ENCODE data around the gene GGNBP2.
A peak's percentile ranks its signal among the peaks of the same experiment; 100 is the strongest.

The GGNBP2 gene

GRCh38 chr17:36553459-36553858, 8.7 kb downstream of the GGNBP2 start:
- no peak for DNase-seq (ENCODE audit: low read depth, low spot score)

DNA sequence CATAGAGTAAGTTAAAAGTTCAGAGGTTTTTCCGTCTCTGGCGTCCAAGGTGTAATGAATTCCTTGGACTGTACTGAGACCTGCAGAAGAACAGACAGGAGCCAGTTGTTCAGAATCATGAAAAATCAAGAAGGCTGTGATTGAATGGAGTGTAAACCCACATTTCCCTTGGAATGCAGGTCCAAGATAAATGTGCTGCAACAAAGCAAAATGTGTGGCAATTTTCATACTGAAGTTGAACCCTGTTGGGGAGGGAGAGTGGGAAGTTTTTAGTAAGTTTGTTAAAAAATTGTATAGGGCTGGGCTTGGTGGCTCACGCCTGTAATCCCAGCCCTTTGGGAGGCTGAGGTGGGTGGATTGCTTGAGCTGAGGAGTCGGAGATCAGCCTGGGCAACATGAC, 21.4 kb downstream of the GGNBP2 start:
- no peak for DNase-seq (ENCODE audit: low read depth, low spot score)

DNA sequence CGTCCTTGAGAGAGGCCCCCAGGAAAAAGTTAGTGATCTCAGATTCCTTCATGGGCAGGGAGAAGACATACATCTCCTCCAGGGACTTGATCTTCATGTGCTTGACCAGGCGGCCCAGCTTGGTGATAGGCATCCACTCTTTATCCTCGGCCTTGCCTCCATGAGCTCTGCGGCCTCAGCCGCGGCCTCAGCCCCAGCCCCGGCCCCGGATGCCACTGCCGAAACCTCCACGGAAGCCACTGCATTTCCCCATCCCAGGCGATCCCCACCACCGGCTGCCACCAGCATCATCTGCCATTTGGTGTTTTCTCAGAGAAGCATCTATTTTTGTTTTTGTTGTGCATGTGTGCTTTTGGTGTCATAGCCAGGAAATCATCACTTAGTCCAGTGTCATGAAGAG, 30.3 kb downstream of the GGNBP2 start:
- no peak for DNase-seq (ENCODE audit: low read depth, low spot score)

DNA sequence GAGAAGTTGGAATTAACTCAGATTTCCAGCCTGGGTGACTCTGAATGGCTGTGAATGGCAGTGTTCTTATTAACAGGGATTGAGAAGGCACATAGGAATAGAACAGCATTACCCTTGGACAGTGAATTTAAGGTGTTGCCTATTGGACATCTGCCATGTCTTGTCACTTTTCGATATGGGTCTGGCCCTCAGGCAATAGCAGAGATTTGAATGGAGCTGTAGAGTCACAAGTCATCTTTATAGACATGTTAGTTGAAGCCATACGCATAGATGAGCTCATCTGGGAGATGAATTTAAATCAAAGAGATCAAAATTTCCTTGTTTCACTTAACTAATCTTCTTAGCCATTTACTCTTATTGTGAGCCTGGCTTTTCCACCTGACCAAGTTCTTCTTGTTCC, 32.1 kb downstream of the GGNBP2 start:
- no peak for DNase-seq (ENCODE audit: low read depth, low spot score)

GRCh38 chr17:36578671-36579070, 34.0 kb downstream of the GGNBP2 start:
- no peak for DNase-seq (ENCODE audit: low read depth, low spot score)

- no peak for DNase-seq (ENCODE audit: low read depth, low spot score)
Measured at GRCh38 chr17:36583787-36584186, 39.1 kb downstream of the GGNBP2 start.

GRCh38 chr17:36586138-36586537, 41.4 kb downstream of the GGNBP2 start:
- DNase-seq (ENCODE audit: low read depth, low spot score), result no peak

- no peak for DNase-seq (ENCODE audit: low read depth, low spot score)
Measured at GRCh38 chr17:36590082-36590481, 45.4 kb downstream of the GGNBP2 start.

DNA sequence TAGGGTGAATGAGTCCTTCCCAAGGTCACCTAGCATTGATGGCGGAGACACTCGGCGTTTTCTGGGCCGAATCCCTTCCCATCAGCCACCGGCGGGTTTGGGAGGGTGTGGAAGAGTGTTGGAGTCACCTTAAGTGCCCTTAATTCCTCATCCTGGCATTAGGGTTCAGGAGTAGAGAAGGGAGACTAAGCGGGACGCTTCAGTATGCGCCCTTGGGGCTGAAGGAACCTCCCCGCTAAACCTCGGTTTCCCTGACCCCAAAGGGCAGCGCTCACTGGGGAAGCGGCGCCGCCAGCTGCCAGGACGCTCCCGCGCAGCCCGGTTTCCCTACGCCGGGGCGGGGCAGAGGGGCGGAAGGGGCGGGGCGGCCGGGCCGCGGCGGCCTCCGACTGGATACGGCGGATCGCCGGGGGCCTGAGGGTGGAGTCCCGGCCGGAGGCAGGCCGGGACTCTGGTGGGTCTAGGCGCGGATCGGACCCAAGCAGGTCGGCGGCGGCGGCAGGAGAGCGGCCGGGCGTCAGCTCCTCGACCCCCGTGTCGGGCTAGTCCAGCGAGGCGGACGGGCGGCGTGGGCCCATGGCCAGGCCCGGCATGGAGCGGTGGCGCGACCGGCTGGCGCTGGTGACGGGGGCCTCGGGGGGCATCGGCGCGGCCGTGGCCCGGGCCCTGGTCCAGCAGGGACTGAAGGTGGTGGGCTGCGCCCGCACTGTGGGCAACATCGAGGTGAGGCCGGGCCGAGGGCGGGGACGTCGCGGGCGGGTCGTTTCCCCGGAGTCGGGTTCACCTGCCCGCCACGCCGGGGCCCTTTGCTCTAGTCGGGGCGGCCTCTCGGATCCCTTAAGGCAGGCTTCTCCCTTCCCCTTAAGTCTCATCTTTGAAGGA, 47.0 kb downstream of the GGNBP2 start, which contains the start of gene DHRS11:
TSS of gene DHRS11 (plus strand) at position 446 of the 882 bp plus-strand sequence. CDS start at position 577, 131 bp downstream.
- DNase-seq (ENCODE audit: low read depth, low spot score), result peak; percentile 43

DNA sequence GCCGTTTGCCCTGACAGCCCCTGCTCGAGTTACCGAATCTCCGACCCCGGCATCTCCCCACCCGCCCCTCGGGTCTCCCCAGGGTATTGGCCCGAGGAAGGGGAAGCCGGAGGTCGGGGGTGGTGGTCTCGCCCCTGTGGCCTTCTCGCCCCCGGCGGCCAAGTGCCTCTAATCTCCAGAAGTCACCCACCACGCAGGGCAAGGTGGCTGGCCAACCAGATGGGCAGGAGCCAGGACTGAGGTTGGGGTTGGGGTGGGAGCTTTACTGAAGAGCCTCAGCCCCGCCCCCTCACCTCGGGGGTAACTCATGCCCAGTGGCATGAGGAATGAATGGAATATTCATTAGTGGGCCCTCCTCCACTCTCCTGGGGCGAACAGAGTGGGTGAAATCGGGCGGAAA, 47.6 kb downstream of the GGNBP2 start:
- no peak for DNase-seq (ENCODE audit: low read depth, low spot score)

GRCh38 chr17:36592716-36593321, 48.1 kb downstream of the GGNBP2 start:
- DNase-seq (ENCODE audit: low read depth, low spot score), result no peak

GRCh38 chr17:36593656-36594316, 49.1 kb downstream of the GGNBP2 start:
- DNase-seq (ENCODE audit: low read depth, low spot score), result no peak

GRCh38 chr17:36594626-36595401, 50.1 kb downstream of the GGNBP2 start:
- no peak for DNase-seq (ENCODE audit: low read depth, low spot score)

DNA sequence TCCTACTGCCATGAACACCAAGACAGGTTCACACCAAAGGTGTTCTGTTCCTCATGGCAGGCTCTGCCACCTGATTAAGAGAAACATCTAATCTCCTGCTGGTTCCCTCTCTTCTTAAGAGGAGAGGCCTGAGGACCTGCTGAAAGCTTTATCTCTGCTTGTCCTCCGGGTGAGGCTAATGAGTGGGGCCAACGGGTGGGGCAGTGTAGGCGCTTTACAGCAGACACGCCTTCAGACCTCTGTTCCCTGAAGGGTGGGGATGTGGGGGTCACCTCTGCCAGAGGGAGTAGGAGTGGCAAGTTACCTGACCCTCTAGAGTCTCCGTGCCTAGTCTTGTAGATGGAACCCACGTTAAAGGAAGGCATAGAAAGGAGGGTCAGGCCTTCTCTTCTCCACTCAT, 52.5 kb downstream of the GGNBP2 start:
- DNase-seq (ENCODE audit: low read depth, low spot score), result no peak

DNA sequence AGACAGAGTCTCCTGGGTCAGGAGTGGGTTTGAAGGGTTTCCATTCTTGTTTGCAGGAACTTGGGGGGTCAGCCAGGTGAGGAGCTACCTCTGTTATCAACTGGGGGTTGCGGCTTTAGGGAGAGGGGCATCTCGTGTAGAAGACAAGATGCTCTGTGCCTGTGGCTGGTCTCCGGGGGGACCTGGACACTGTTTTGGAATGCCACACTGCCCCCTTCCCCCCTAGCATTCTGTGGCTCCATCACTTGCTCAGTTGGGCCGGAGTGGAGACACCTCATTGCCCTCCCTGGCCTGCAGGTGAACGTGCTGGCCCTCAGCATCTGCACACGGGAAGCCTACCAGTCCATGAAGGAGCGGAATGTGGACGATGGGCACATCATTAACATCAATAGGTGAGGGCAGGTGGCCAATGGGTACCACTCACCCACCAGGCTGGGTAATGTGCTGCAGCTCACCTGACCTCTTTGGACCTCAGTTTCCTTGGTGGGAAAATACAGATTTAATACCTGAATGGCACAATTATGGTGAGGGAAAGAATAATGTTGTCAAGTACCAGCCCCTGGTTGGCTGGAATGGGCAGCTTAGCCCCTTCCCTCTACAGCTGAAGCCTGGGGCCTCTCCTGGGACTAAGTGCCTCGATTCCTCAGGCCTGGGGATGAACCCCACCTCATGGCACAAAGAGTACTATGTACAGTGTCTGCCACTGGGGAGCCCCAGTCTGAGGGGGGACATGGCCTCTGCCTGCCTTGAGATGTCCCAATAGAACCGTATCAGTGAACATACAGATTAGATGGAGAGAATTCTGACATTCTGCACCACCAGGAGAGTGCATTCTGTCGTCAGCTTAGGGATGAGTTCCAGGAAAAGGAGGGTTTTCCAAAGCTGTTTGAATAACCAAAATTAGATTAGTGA, 53.4 kb downstream of the GGNBP2 start:
- no peak for DNase-seq (ENCODE audit: low read depth, low spot score)

DNA sequence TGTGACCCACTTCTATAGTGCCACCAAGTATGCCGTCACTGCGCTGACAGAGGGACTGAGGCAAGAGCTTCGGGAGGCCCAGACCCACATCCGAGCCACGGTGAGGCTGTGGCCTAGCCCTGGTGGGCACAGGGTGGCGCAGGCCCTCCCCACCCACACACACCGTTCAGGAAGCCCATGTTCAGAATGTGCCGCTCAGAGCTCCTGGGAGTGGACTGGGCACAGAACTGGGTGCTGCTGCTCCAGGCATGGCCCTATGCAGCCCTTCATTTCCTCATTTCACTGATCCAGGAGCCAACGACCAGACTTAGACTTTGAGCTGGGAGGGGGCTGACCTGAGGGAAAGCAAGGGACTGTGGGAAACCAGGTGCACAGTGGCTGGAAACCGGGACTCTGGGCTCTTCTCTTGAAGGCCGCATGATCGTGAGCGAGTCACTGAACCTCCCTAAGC, 54.3 kb downstream of the GGNBP2 start:
- DNase-seq (ENCODE audit: low read depth, low spot score), result no peak

- DNase-seq (ENCODE audit: low read depth, low spot score), result no peak
Measured at GRCh38 chr17:36599546-36600250, 55.0 kb downstream of the GGNBP2 start.

- no peak for DNase-seq (ENCODE audit: low read depth, low spot score)
Measured at GRCh38 chr17:36600465-36600864, 55.7 kb downstream of the GGNBP2 start.

GRCh38 chr17:36600936-36601302, 56.2 kb downstream of the GGNBP2 start:
- DNase-seq (ENCODE audit: low read depth, low spot score), result no peak
